SK-MEL-5 (cell line): ENCODE measurements around the gene NOP9. TPM values are rescaled to one million over a fixed set of nuclear protein-coding genes. Genes with fewer than 3 reads are reported as not detected.
A peak's percentile ranks its signal among the peaks of the same experiment; 100 is the strongest.

ENCODE experiments used
- DNase-seq: peaks from one replicate; pipeline ENCODE4 v3.0.0-alpha.2; 2016; ENCODE audit warnings: low read depth, low spot score
- in situ Hi-C: cut with HindIII; loops from 2 replicates; pipeline ENCODE4 v1.10.0; 2016; ENCODE audit warnings: low sequenced_read_pairs, high pct_unique_total_duplicates, low pct_unique_long_range_greater_than_20kb
- total RNA-seq: library from RNA; depleted of rRNA; stranded (reverse); fragments of >200 nt; shearing (Covaris generic); gene quantifications from 2 replicates; pipeline ENCODE4 v1.2.3, GENCODE V29; 2014

Gene NOP9
- total RNA-seq, 1 experiment from 2014 or later: 22.9 TPM

- in situ Hi-C loops: no loop called here
- no peak for DNase-seq
Measured at GRCh38 chr14:24277071-24277470, 22.6 kb upstream of the NOP9 start.

- in situ Hi-C loops: no loop called here
- no peak for DNase-seq
Measured at GRCh38 chr14:24277606-24278321, 21.9 kb upstream of the NOP9 start.

GRCh38 chr14:24278424-24278823, 21.2 kb upstream of the NOP9 start:
- in situ Hi-C loops: no loop called here
- no peak for DNase-seq

GRCh38 chr14:24279301-24280186, 20.1 kb upstream of the NOP9 start:
- in situ Hi-C loops: no loop called here
- DNase-seq: peak; percentile 62

- DNase-seq: no peak
- in situ Hi-C loops: no loop called here
Measured at GRCh38 chr14:24280797-24281460, 18.7 kb upstream of the NOP9 start.

GRCh38 chr14:24281636-24282035, 18.0 kb upstream of the NOP9 start:
- DNase-seq: no peak
- in situ Hi-C loops: no loop called here

- no peak for DNase-seq
- in situ Hi-C loops: no loop called here
Measured at GRCh38 chr14:24282736-24283135, 16.9 kb upstream of the NOP9 start.

- in situ Hi-C loops: no loop called here
- no peak for DNase-seq
Measured at GRCh38 chr14:24283796-24284460, 15.7 kb upstream of the NOP9 start.

- in situ Hi-C loops: no loop called here
- DNase-seq: no peak
Measured at GRCh38 chr14:24284501-24285035, 15.1 kb upstream of the NOP9 start.

- in situ Hi-C loops: no loop called here
- no peak for DNase-seq
Measured at GRCh38 chr14:24285351-24285750, 14.3 kb upstream of the NOP9 start.

GRCh38 chr14:24286996-24287395, 12.7 kb upstream of the NOP9 start:
- in situ Hi-C loops: no loop called here
- DNase-seq: no peak

GRCh38 chr14:24289649-24290280, 9.9 kb upstream of the NOP9 start:
- DNase-seq: no peak
- in situ Hi-C loops: no loop called here

GRCh38 chr14:24290746-24291145, 8.9 kb upstream of the NOP9 start:
- in situ Hi-C loops: no loop called here

GRCh38 chr14:24291446-24292117, 8.1 kb upstream of the NOP9 start:
- no peak for DNase-seq
- in situ Hi-C loops: no loop called here

More at GRCh38 chr14:24290746-24291145, 8.9 kb upstream of the NOP9 start:
- no peak for DNase-seq

GRCh38 chr14:24292118-24292807, 7.4 kb upstream of the NOP9 start:
- in situ Hi-C loops: no loop called here
- DNase-seq: no peak

GRCh38 chr14:24293525-24293924, 6.1 kb upstream of the NOP9 start:
- DNase-seq: no peak
- in situ Hi-C loops: no loop called here
